MM.1S (cell line): ENCODE data around the gene COL7A1.

Experiments
- DNase-seq: peaks from one replicate; pipeline ENCODE4 v3.0.0-alpha.2; 2015
- H2AFZ ChIP-seq: fragments of 300-600 bp; sonication (generic); 2 replicates; pipeline ENCODE4 v1.6.0; 2016; ENCODE audit warnings: antibody characterized with exemption, low read length
- H3F3A ChIP-seq: fragments of 300-600 bp; sonication (generic); 2 replicates; pipeline ENCODE4 v1.6.1; 2016; ENCODE audit warnings: mild to moderate bottlenecking, antibody characterized with exemption, low read length, moderate library complexity, mixed read lengths; ENCODE audit not compliant: insufficient read depth
- H3K27ac ChIP-seq: fragments of 300-600 bp; sonication (generic); 2 replicates; pipeline ENCODE4 v1.5.1; 2016; ENCODE audit warnings: mild to moderate bottlenecking, low read length
- H3K27me3 ChIP-seq: fragments of 300-600 bp; sonication (generic); replicated peaks from 2 replicates; pipeline ENCODE4 v1.6.0; 2016; ENCODE audit warnings: low read length; ENCODE audit not compliant: insufficient read depth
- H3K36me3 ChIP-seq: fragments of 300-600 bp; sonication (generic); replicated peaks from 2 replicates; pipeline ENCODE4 v1.6.1; 2016; ENCODE audit warnings: mild to moderate bottlenecking, low read length, mixed read lengths; ENCODE audit not compliant: insufficient read depth
- H3K4me1 ChIP-seq: fragments of 300-600 bp; sonication (generic); 2 replicates; pipeline ENCODE4 v1.6.1; 2016; ENCODE audit warnings: low read length, mixed read lengths
- H3K4me2 ChIP-seq: fragments of 300-600 bp; sonication (generic); 2 replicates; pipeline ENCODE4 v1.6.0; 2016; ENCODE audit warnings: low read depth, low read length
- H3K4me3 ChIP-seq: fragments of 300-600 bp; sonication (generic); 2 replicates; pipeline ENCODE4 v1.5.1; 2016; ENCODE audit warnings: low read length, mixed read lengths
- H3K79me2 ChIP-seq: fragments of 300-600 bp; sonication (generic); 2 replicates; pipeline ENCODE4 v1.6.1; 2016; ENCODE audit warnings: mixed run types, low read length, mixed read lengths
- H3K9ac ChIP-seq: fragments of 300-600 bp; sonication (generic); 2 replicates; pipeline ENCODE4 v1.6.1; 2016; ENCODE audit warnings: low read length, mixed read lengths
- H3K9me2 ChIP-seq: fragments of 300-600 bp; sonication (generic); replicated peaks from 2 replicates; pipeline ENCODE4 v1.6.1; 2016; ENCODE audit warnings: mild to moderate bottlenecking, low read length, mixed read lengths; ENCODE audit not compliant: insufficient read depth
- H3K9me3 ChIP-seq: fragments of 300-600 bp; sonication (generic); replicated peaks from 2 replicates; pipeline ENCODE4 v1.6.1; 2016; ENCODE audit warnings: mild to moderate bottlenecking, low read length, mixed read lengths; ENCODE audit not compliant: insufficient read depth
- H4K20me1 ChIP-seq: fragments of 300-600 bp; sonication (generic); 2 replicates; pipeline ENCODE4 v1.6.1; 2016; ENCODE audit warnings: mild to moderate bottlenecking, low read length, moderate library complexity, mixed read lengths; ENCODE audit not compliant: insufficient read depth
- CTCF ChIP-seq: fragments of 300-600 bp; sonication (generic); IDR thresholded peaks from 2 replicates; pipeline ENCODE4 v1.5.1; 2016; ENCODE audit warnings: antibody characterized with exemption, low read length, mixed read lengths
- EZH2 ChIP-seq: fragments of 300-600 bp; sonication (generic); optimal IDR thresholded peaks from 2 replicates; pipeline ENCODE3; 2017; ENCODE audit warnings: low read depth, mild to moderate bottlenecking, antibody characterized with exemption, low read length, mixed read lengths
- EZH2phosphoT487 ChIP-seq: fragments of 300-600 bp; sonication (generic); IDR thresholded peaks from 2 replicates; pipeline ENCODE4 v1.6.1; 2018; ENCODE audit warnings: antibody characterized with exemption, low read length

The COL7A1 gene

GRCh38 chr3:48514431-48515227, 80.5 kb downstream of the COL7A1 start:
- H3K27ac ChIP-seq = no peak overlapping the region
- no peaks in the 10 kb centered on the region for H3K9me3 ChIP-seq
- H4K20me1 ChIP-seq = no peaks in the 10 kb centered on the region
- H3K4me1 ChIP-seq = peaks cover 11% of the 10 kb centered on the region
- no peak overlapping the region for H3K9ac ChIP-seq
- TF ChIP-seq EZH2 = no peak
- no peak for TF ChIP-seq CTCF
- no peak for TF ChIP-seq EZH2phosphoT487
- H3K27me3 ChIP-seq = peaks cover 58% of the 10 kb centered on the region
- H3K4me3 ChIP-seq = no peak overlapping the region
- H3K4me2 ChIP-seq = no peak overlapping the region
- H2AFZ ChIP-seq = no peak overlapping the region
- DNase-seq = peak; percentile 72
- no peaks in the 10 kb centered on the region for H3K79me2 ChIP-seq
- no peaks in the 10 kb centered on the region for H3K9me2 ChIP-seq
- H3K36me3 ChIP-seq = no peaks in the 10 kb centered on the region
- H3F3A ChIP-seq = peaks cover 5% of the 10 kb centered on the region; the same call in 1 of the 2 replicates
